Activated naive CD8-positive, alpha-beta T cell (primary cell): ENCODE data around the gene CTSL.

Experiments used
- H3K27ac Mint-ChIP-seq: one replicate; pipeline ENCODE4 v1.8.0; 2021; ENCODE audit warnings: mixed read lengths
- H3K27me3 Mint-ChIP-seq: one replicate; pipeline ENCODE4 v1.8.0; 2021; ENCODE audit warnings: mixed read lengths
- H3K36me3 Mint-ChIP-seq: one replicate; pipeline ENCODE4 v1.8.0; 2021; ENCODE audit warnings: mixed read lengths
- H3K4me1 Mint-ChIP-seq: one replicate; pipeline ENCODE4 v1.8.0; 2021; ENCODE audit warnings: low read depth, mixed read lengths
- H3K4me3 Mint-ChIP-seq: one replicate; pipeline ENCODE4 v1.8.0; 2021; ENCODE audit warnings: mild to moderate bottlenecking, mixed read lengths
- H3K9me3 Mint-ChIP-seq: one replicate; pipeline ENCODE4 v1.8.0; 2021; ENCODE audit warnings: low read depth, mixed read lengths

The CTSL gene

DNA sequence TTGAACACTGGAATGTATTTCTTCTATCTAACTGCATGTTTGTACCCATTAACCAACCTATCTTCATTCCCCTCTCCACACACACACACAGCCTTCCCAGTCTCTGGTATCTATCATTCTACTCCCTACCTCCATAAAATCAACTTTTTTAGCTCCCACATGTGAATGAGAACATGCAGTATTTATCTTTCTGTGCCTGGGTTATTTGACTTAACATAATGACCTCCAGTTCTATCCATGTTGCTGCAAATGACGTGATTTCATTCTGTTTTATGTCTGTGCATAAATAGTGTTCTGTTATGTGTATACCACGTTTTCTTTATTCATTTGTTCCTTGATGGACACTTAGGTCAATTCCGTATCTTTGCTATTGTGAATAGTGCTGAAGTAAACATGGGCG is 38.7 kb upstream of the CTSL start:
- Mint-ChIP-seq H3K36me3 (no peaks in the 10 kb centered on the region), H3K4me3 (no peak overlapping the region), H3K4me1 (peaks cover 12% of the 10 kb centered on the region), H3K27ac (no peak overlapping the region), H3K9me3 (peaks cover under 1% of the 10 kb centered on the region), H3K27me3 (no peaks in the 10 kb centered on the region)

- Mint-ChIP-seq H3K4me1 (no peaks in the 10 kb centered on the region), H3K36me3 (peaks cover 4% of the 10 kb centered on the region), H3K9me3 (peaks cover 6% of the 10 kb centered on the region), H3K27me3 (no peaks in the 10 kb centered on the region), H3K4me3 (no peak overlapping the region), H3K27ac (no peak overlapping the region)
These were observed 31.6 kb upstream of the CTSL start for GRCh38 chr9:87694236-87694755.

DNA sequence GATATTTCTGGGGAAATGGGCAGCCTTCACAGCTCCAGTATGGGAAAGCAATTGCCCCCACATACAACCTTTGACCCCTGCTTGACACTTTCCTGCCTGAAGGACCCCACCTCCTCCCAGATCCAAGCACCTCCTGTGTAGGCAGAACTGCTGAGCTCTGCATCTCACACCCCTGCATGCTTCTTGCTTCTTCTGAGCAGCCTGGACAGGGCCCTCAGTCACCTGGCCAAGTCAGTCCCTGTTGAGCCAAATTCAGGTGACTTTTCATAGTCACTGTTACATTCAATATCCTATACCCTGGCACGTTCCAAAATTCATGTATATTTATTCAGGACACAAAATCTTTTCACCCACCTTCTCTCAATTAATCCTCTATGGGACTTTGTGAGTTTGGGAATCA is 30.4 kb upstream of the CTSL start:
- Mint-ChIP-seq H3K27me3 (no peaks in the 10 kb centered on the region), H3K4me1 (no peaks in the 10 kb centered on the region), H3K27ac (no peak overlapping the region), H3K36me3 (peaks cover 4% of the 10 kb centered on the region), H3K9me3 (peaks cover 6% of the 10 kb centered on the region), H3K4me3 (no peak overlapping the region)

DNA sequence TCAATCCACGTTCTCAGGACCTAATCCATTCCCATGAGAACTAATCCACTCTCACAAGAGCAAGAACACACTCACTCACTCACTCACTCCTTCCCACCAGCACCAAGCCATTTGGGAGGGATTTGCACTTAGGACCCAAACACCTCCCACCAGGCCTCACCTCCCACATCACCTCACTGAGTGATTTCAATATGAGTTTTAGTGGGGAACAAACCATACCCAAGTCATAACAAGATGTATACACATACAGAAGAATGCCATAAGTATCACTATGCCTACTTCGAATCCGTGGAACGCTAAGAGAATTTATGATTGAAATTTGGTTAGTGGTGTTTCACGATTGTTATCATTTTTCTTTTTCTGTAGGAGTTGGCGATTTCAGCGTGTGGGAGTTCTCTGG is 29.3 kb upstream of the CTSL start:
- peaks cover 6% of the 10 kb centered on the region for H3K9me3 Mint-ChIP-seq
- no peaks in the 10 kb centered on the region for H3K4me1 Mint-ChIP-seq
- H3K27ac Mint-ChIP-seq = no peak overlapping the region
- H3K36me3 Mint-ChIP-seq = peaks cover 4% of the 10 kb centered on the region
- no peaks in the 10 kb centered on the region for H3K27me3 Mint-ChIP-seq
- no peak overlapping the region for H3K4me3 Mint-ChIP-seq

DNA sequence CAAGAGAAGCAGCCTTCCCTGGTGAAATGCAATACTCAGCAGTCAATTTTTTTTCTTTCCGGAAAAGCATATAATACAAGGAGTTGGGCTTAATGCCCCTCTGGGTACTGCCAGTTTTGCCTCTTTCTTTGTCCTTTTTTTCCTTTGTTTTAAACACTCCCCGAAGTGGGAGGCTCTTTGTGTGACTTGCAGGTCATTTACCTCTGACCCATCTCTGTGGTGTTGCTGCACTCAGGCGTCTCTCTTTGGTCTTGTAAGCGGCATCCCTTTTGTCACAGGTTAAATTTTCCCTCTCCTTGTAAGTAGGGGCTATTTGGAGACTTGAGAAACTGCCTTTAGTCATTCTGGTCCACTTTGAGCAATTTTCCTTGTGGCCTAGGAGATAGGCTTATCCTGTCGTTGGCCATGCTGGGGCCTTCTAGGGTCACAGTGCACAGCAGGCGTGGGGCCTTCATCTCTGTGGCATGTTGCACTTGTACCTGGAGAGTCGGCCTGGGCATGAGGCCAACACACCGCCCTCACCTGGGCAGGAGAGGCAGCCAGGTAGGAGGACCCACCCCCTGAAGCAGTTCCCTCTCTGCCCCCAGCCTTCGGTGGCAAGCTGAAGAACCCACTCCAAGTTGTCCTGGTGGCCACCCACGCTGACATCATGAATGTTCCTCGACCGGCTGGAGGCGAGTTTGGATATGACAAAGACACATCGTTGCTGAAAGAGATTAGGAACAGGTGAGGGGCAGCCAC is 27.7 kb upstream of the CTSL start:
- Mint-ChIP-seq H3K9me3 (no peaks in the 10 kb centered on the region), H3K27ac (no peak overlapping the region), H3K36me3 (no peaks in the 10 kb centered on the region), H3K4me3 (no peak overlapping the region), H3K27me3 (no peaks in the 10 kb centered on the region), H3K4me1 (peaks cover 3% of the 10 kb centered on the region)

DNA sequence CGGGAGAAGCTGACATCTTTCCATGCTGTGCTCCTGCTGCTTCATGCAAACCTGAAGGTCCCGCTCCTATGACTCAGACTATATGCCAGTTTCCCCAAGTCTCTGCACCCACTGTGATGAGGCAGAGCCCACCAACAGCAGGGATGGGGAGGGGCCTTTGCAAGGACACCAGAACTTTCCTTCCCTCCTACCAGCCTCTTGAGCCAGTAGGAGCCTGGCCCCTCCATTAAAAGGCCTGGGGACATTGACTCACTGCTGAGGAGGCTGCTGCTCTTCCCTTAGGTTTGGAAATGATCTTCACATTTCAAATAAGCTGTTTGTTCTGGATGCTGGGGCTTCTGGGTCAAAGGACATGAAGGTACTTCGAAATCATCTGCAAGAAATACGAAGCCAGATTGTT is 26.1 kb upstream of the CTSL start:
- Mint-ChIP-seq H3K4me3 (no peak overlapping the region), H3K36me3 (no peaks in the 10 kb centered on the region), H3K27ac (no peak overlapping the region)

GRCh38 chr9:87701491-87701890 is 24.4 kb upstream of the CTSL start:
- Mint-ChIP-seq H3K4me3 (no peak overlapping the region), H3K9me3 (no peaks in the 10 kb centered on the region), H3K27ac (no peak overlapping the region), H3K27me3 (no peaks in the 10 kb centered on the region), H3K4me1 (peaks cover 3% of the 10 kb centered on the region), H3K36me3 (no peaks in the 10 kb centered on the region)

More for the DNA sequence above, 26.1 kb upstream of the CTSL start:
- Mint-ChIP-seq H3K9me3 (no peaks in the 10 kb centered on the region), H3K27me3 (no peaks in the 10 kb centered on the region), H3K4me1 (peaks cover 3% of the 10 kb centered on the region)

GRCh38 chr9:87701931-87702421 is 23.9 kb upstream of the CTSL start:
- no peaks in the 10 kb centered on the region for H3K27me3 Mint-ChIP-seq
- no peaks in the 10 kb centered on the region for H3K9me3 Mint-ChIP-seq

GRCh38 chr9:87702921-87703320 is 23.0 kb upstream of the CTSL start:
- no peaks in the 10 kb centered on the region for H3K9me3 Mint-ChIP-seq
- H3K27me3 Mint-ChIP-seq = no peaks in the 10 kb centered on the region
- no peaks in the 10 kb centered on the region for H3K36me3 Mint-ChIP-seq
- H3K4me1 Mint-ChIP-seq = peaks cover 8% of the 10 kb centered on the region
- no peak overlapping the region for H3K4me3 Mint-ChIP-seq
- H3K27ac Mint-ChIP-seq = no peak overlapping the region

More at GRCh38 chr9:87701931-87702421, 23.9 kb upstream of the CTSL start:
- no peaks in the 10 kb centered on the region for H3K36me3 Mint-ChIP-seq
- no peak overlapping the region for H3K4me3 Mint-ChIP-seq
- no peak overlapping the region for H3K27ac Mint-ChIP-seq
- H3K4me1 Mint-ChIP-seq = peaks cover 3% of the 10 kb centered on the region

DNA sequence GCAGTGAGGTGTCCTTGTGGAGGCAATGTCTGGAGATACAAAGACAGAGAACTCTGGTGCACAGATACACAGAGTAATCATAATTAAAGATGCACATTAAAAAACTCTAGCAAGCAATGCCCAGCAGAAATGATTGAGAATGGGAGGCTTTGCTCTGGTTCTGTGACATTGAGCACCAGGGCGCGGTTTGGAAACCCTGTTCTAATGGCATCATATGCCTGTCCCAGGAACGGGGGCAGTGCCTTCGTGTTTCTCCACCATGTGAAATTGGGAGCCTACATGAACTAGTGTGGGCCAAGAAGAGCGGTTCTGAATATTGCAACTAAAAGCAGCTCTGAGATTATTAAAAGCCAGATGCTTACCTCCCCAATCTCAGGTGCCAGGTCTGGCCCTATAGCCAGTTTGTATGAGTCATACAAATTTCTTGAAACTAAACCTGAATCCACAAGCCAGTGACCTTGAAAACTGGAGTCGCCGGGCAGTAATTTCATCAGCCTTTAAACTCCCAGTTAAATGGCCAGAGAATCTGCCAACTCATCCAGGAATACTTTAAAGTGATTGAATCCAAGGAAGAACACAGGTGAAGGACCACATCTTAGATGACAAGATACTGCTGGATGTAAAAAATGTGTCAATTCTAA is 22.2 kb upstream of the CTSL start:
- H3K4me1 Mint-ChIP-seq = peaks cover 15% of the 10 kb centered on the region
- H3K36me3 Mint-ChIP-seq = no peaks in the 10 kb centered on the region
- no peak overlapping the region for H3K27ac Mint-ChIP-seq
- no peak overlapping the region for H3K4me3 Mint-ChIP-seq
- no peaks in the 10 kb centered on the region for H3K9me3 Mint-ChIP-seq
- no peaks in the 10 kb centered on the region for H3K27me3 Mint-ChIP-seq

- Mint-ChIP-seq H3K27ac (no peak overlapping the region), H3K4me3 (no peak overlapping the region), H3K36me3 (no peaks in the 10 kb centered on the region), H3K27me3 (no peaks in the 10 kb centered on the region), H3K9me3 (no peaks in the 10 kb centered on the region), H3K4me1 (peaks cover 21% of the 10 kb centered on the region)
These were observed 21.6 kb upstream of the CTSL start for GRCh38 chr9:87704342-87704741.

- H3K4me1 Mint-ChIP-seq = peaks cover 32% of the 10 kb centered on the region
- no peak overlapping the region for H3K4me3 Mint-ChIP-seq
- H3K36me3 Mint-ChIP-seq = no peaks in the 10 kb centered on the region
- H3K9me3 Mint-ChIP-seq = no peaks in the 10 kb centered on the region
- no peak overlapping the region for H3K27ac Mint-ChIP-seq
- no peaks in the 10 kb centered on the region for H3K27me3 Mint-ChIP-seq
These were observed 19.7 kb upstream of the CTSL start for GRCh38 chr9:87706066-87706739.

GRCh38 chr9:87707805-87708506 is 18.0 kb upstream of the CTSL start:
- Mint-ChIP-seq H3K36me3 (no peaks in the 10 kb centered on the region), H3K4me3 (no peak overlapping the region), H3K27ac (no peak overlapping the region), H3K4me1 (peaks cover 33% of the 10 kb centered on the region), H3K27me3 (peaks cover 2% of the 10 kb centered on the region), H3K9me3 (no peaks in the 10 kb centered on the region)

DNA sequence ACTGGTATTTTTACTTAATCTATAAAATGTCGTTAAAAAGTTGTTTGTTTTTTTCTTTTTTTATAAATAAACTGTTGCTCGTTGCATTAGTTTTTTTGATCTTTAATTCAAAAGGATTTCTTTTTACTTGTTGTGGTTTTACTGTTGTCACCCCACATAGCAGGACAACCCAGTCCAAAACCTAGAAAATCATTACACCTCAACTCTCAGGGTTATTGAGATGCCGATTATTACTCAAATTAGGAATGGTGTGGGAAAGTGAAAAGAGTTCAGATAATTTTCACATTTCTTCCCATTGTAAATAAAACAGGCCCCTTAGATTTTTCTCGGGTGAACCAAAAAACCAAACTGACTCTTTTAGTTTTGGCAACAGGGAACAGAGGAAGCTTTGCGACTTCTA is 17.4 kb upstream of the CTSL start:
- Mint-ChIP-seq H3K9me3 (no peaks in the 10 kb centered on the region), H3K4me3 (peak overlapping the region; percentile 67), H3K4me1 (peaks cover 33% of the 10 kb centered on the region), H3K27me3 (peaks cover 2% of the 10 kb centered on the region), H3K27ac (peak overlapping the region; percentile 46), H3K36me3 (no peaks in the 10 kb centered on the region)
